TTC549 (cell line): ENCODE data around the gene EIF1AD.

Source experiments
- FAIRE-seq: peaks from 2 replicates; lab custom pipeline; 2012; peaks lifted over from hg19 to GRCh38; lab: Jason Lieb, UNC

Gene EIF1AD

DNA sequence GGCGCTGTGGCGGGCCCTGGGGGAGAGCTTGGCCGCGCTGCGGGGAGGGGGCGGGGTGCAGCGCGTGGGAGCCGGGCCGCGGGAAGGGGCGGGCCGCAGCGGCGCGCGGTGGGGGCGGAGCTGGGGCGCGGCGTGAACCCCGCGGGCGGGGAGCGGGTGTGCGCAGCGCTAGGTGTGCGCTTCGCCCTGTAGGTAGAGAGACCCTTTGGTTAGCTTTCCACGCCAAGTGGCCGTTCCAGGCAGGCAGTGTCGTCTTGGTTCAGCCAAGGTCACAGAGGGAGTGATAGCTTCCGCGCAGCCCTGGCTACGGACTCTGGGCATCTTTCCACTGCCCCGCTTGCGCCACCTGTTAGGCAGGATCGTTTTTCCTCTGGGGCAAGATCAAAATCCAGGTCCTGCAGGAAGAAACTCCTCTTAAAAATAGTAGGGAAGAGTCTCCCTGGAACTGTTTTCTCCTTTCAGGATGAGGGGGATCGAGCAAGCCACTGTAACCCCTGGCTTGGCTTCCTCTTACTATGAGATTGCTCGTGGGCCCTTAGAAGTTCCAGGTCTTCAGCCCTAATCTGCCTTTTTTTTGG, 780 bp upstream of the EIF1AD start:
- no peak for FAIRE-seq

- no peak for FAIRE-seq
Observed at GRCh38 chr11:65997286-65997685, 4.7 kb downstream of the EIF1AD start.

GRCh38 chr11:65992056-65992455, 9.9 kb downstream of the EIF1AD start:
- FAIRE-seq = no peak

GRCh38 chr11:65988791-65989592, 13.0 kb downstream of the EIF1AD start:
- FAIRE-seq = peak; percentile 95

GRCh38 chr11:65987336-65987735, 14.6 kb downstream of the EIF1AD start:
- FAIRE-seq = no peak

GRCh38 chr11:65983589-65983987, 18.4 kb downstream of the EIF1AD start:
- FAIRE-seq = no peak

GRCh38 chr11:65982824-65983588, 19.0 kb downstream of the EIF1AD start:
- no peak for FAIRE-seq

GRCh38 chr11:65981972-65982823, 19.8 kb downstream of the EIF1AD start:
- FAIRE-seq = no peak

GRCh38 chr11:65981101-65981740, 20.7 kb downstream of the EIF1AD start:
- no peak for FAIRE-seq

DNA sequence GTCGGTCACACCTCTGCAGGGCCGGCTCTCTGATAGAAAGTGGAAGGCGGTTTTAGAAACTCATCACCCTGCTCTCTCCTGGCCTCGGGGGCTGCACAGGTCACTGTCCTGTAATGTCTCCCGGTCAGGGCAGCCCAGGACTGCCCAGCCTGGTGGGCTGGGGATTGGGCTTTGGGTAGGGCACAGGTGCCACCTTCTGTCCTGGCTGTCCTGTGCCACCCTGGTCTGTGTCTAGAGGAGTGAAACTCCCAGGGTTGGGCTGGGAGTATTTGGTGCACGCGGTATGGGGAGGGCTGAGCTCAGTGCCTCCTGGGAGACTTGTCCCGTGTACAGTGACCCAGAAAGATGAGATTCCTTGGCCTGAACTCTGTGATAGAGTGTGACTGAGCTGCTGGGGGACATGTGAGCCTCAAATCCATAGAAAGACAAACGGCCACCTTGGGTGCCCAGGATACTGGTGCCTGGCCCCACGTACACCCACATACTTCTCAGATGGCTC, 22.6 kb downstream of the EIF1AD start:
- FAIRE-seq = no peak

DNA sequence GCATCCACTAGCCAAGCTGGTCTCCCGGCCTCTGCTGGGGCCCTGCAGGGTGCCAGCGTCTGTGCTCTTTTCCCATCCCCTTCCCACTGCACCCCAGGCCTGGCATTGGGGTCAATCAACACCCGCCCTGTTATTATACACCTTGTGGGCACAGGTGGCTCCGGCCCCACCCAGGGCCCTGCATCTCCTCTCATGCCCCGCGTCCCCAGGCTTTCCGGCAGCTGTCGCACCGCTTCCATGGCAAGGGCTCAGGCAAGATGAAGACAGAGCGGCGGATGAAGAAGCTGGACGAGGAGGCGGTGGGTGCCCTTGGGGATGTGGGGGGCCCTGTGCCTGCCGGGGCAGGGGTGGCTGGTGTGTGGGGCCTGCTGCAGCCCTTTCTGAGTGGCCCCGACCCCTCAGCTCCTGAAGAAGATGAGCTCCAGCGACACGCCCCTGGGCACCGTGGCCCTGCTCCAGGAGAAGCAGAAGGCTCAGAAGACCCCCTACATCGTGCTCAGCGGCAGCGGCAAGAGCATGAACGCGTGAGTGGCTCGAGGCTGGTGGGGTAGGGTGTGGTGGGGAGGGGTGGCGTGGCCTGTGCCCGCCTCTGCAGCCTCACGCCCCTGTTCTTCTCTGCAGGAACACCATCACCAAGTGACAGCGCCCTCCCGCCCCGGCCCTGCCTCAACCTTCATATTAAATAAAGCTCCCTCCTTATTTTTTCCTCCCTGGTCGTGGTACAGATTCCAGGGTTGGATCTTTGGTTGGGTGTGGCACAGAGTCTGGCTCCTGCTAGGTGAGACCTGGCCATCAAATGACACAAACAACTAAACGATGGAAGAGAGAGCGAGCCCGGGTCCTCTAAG, 23.3 kb downstream of the EIF1AD start:
- FAIRE-seq = no peak

DNA sequence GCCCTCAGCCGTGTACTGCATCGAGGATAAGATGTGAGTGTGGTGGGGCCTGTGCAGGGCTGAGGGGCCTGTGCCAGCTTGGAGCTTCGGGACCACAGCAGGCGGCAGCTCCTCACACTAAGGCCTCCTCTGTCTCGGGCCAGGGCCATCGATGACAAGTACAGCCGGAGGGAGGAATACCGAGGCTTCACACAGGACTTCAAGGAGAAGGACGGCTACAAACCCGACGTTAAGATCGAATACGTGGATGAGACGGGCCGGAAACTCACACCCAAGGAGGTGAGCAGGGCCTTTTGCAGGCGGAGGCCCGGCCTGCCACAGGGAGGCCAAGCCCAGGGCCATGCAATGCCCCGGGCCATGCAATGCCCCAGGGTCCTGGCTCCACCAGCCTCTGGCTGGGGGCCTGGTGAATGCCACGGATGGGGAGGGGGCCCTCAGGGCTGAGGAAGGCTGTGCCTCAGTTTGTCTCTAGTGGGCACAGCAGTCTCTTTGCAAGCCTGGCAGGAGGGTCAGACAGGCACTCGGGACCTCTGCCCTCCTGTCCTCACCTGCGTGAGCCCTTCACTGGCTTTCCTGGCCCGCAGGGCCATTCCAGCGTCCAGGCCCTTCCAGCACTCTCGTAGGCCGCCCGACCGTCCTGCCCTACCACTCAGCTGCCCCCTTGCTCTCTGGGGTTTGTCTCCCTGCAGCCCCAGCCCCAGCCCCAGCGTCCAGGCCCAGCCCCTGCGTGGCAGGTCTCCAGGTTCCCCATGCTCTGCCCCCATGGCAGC, 24.2 kb downstream of the EIF1AD start:
- no peak for FAIRE-seq

GRCh38 chr11:65976216-65977176, 25.5 kb downstream of the EIF1AD start:
- no peak for FAIRE-seq

DNA sequence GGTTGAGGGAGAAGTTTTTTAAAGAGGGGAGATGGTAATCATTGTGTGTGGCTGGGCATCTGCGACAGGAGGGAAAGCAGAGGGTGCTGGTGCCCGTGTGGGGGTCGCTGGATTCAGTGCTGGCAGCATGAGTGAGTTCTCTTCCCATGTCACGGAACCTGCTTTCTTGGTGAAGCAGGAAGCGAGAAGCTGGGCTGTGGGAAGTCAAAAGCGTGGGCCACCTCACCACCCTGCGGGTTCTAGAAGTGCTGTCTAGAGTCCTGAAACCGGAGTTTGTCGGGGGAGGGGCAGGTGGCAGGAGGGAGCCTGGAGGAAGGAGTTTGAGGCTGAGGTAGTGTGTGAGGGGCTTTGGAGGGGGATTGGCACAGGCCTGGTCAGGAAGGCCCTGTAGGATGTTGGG, 26.2 kb downstream of the EIF1AD start:
- no peak for FAIRE-seq

GRCh38 chr11:65973439-65974110, 28.4 kb downstream of the EIF1AD start:
- FAIRE-seq = no peak

- FAIRE-seq = no peak
Observed at GRCh38 chr11:65972116-65972515, 29.8 kb downstream of the EIF1AD start.

GRCh38 chr11:65968600-65969482, 33.1 kb downstream of the EIF1AD start:
- no peak for FAIRE-seq
